Astrocyte (in vitro differentiated cells and primary cell): ENCODE data around the gene THOC6. TPM values are rescaled to one million over a fixed set of nuclear protein-coding genes. Genes with fewer than 3 reads are reported as not detected.

Experiments used
- DNase-seq: peaks from one replicate; pipeline ENCODE4 v3.0.0-alpha.2; 2010; ENCODE audit warnings: low read depth
- FAIRE-seq: peaks from 2 replicates; lab custom pipeline; 2011; peaks lifted over from hg19 to GRCh38; lab: Jason Lieb, UNC
- H2AFZ ChIP-seq: 2 replicates; pipeline ENCODE4 v1.6.0; 2012; ENCODE audit warnings: low read depth, low read length, inconsistent platforms
- H3K27ac ChIP-seq: 2 replicates; pipeline ENCODE4 v1.5.1; 2011; ENCODE audit warnings: low read depth, low read length, inconsistent platforms
- H3K27me3 ChIP-seq: 2 replicates; pipeline ENCODE4 v1.6.0; 2011; ENCODE audit warnings: low read length, inconsistent platforms; ENCODE audit not compliant: insufficient read depth
- H3K36me3 ChIP-seq: 2 replicates; pipeline ENCODE4 v1.5.1; 2011; ENCODE audit warnings: low read length, inconsistent platforms; ENCODE audit not compliant: insufficient read depth
- H3K4me1 ChIP-seq: 2 replicates; pipeline ENCODE4 v1.5.1; 2011; ENCODE audit warnings: low read length, inconsistent platforms; ENCODE audit not compliant: insufficient read depth
- H3K4me2 ChIP-seq: 2 replicates; pipeline ENCODE4 v1.6.0; 2012; ENCODE audit warnings: low read length, inconsistent platforms
- H3K4me3 ChIP-seq: 2 replicates; pipeline ENCODE4 v1.5.1; 2011; ENCODE audit warnings: low read depth, mild to moderate bottlenecking, low read length, inconsistent platforms; ENCODE audit not compliant: insufficient read depth
- H3K79me2 ChIP-seq: 2 replicates; pipeline ENCODE4 v1.6.0; 2012; ENCODE audit warnings: mild to moderate bottlenecking, low read length, inconsistent platforms; ENCODE audit not compliant: insufficient read depth
- H3K9ac ChIP-seq: 2 replicates; pipeline ENCODE4 v1.6.0; 2012; ENCODE audit warnings: mild to moderate bottlenecking, low read length, inconsistent platforms
- H3K9me3 ChIP-seq: 2 replicates; pipeline ENCODE4 v1.5.1; 2012; ENCODE audit warnings: low read depth, mild to moderate bottlenecking, low read length, inconsistent platforms; ENCODE audit not compliant: insufficient read depth
- H4K20me1 ChIP-seq: 2 replicates; pipeline ENCODE4 v1.6.0; 2012; ENCODE audit warnings: low read length, inconsistent platforms; ENCODE audit not compliant: insufficient read depth
- H3K27ac Mint-ChIP-seq: one replicate; pipeline ENCODE4 v1.8.0; 2021; ENCODE audit warnings: mild to moderate bottlenecking, mixed read lengths; ENCODE audit not compliant: unreplicated experiment
- H3K27me3 Mint-ChIP-seq: one replicate; pipeline ENCODE4 v1.8.0; 2021; ENCODE audit warnings: low read depth, mixed read lengths; ENCODE audit not compliant: unreplicated experiment
- H3K36me3 Mint-ChIP-seq: one replicate; pipeline ENCODE4 v1.8.0; 2021; ENCODE audit warnings: low read depth, mixed read lengths; ENCODE audit not compliant: unreplicated experiment
- H3K4me1 Mint-ChIP-seq: one replicate; pipeline ENCODE4 v1.8.0; 2021; ENCODE audit warnings: low read depth, mixed read lengths; ENCODE audit not compliant: unreplicated experiment
- H3K4me3 Mint-ChIP-seq: one replicate; pipeline ENCODE4 v1.8.0; 2021; ENCODE audit warnings: mild to moderate bottlenecking, moderate library complexity, mixed read lengths; ENCODE audit not compliant: unreplicated experiment
- H3K9me3 Mint-ChIP-seq: one replicate; pipeline ENCODE4 v1.8.0; 2021; ENCODE audit warnings: mild to moderate bottlenecking, mixed read lengths; ENCODE audit not compliant: unreplicated experiment
- CTCF ChIP-seq: IDR thresholded peaks from 2 replicates; pipeline ENCODE4 v1.5.1; 2011; ENCODE audit warnings: low read depth, mild to moderate bottlenecking, inconsistent platforms, low read length, moderate library complexity; ENCODE audit not compliant: insufficient read depth
- EZH2 ChIP-seq: IDR thresholded peaks from 2 replicates; pipeline ENCODE4 v1.6.1; 2012; ENCODE audit warnings: mild to moderate bottlenecking, low read length, inconsistent platforms; ENCODE audit not compliant: insufficient read depth
- total RNA-seq: library from RNA; stranded (reverse); gene quantifications from 2 replicates; pipeline ENCODE4 v1.2.1, GENCODE V29; 2021

Gene THOC6
- total RNA-seq, 1 donor from 2014 or later: 22.3 TPM

GRCh38 chr16:3045758-3046640, 22.2 kb downstream of the THOC6 start, which contains the start of gene MMP25:
Gene MMP25 (plus strand): TSS chr16:3046561. CDS start chr16:3046918, 357 bp downstream.
- Mint-ChIP-seq H3K9me3 (no peaks in the 10 kb centered on the region), H3K4me3 (peak within 1 kb of the TSS; percentile 82), H3K27me3 (peaks cover 34% of the 10 kb centered on the region), H3K36me3 (no peaks in the 10 kb centered on the region), H3K27ac (no peak within 1 kb of the TSS), H3K4me1 (no peaks in the 10 kb centered on the region)
- peaks cover 20% of the 10 kb centered on the region for H3K27me3 ChIP-seq
- peak within 1 kb of the TSS; percentile 48 for H3K4me3 ChIP-seq
- H3K9me3 ChIP-seq: no peaks in the 10 kb centered on the region
- TF ChIP-seq CTCF: no peak
- TF ChIP-seq EZH2: peak; percentile 31
- peak within 1 kb of the TSS; percentile 46 for H3K9ac ChIP-seq
- H3K4me2 ChIP-seq: peak within 1 kb of the TSS; percentile 84
- no peak within 1 kb of the TSS for H3K27ac ChIP-seq
- H3K4me1 ChIP-seq: peaks cover 8% of the 10 kb centered on the region
- no peaks in the 10 kb centered on the region for H3K36me3 ChIP-seq
- FAIRE-seq (no peak), DNase-seq (no peak)
- H2AFZ ChIP-seq: peak within 1 kb of the TSS; percentile 79
- no peaks in the 10 kb centered on the region for H3K79me2 ChIP-seq
- H4K20me1 ChIP-seq: no peaks in the 10 kb centered on the region

GRCh38 chr16:3046641-3047386, 23.0 kb downstream of the THOC6 start:
- peak overlapping the region; percentile 84 for H3K4me2 ChIP-seq

More at GRCh38 chr16:3046641-3047386, 23.0 kb downstream of the THOC6 start:
- FAIRE-seq (no peak), DNase-seq (no peak)
- Mint-ChIP-seq H3K27me3 (peaks cover 37% of the 10 kb centered on the region), H3K4me1 (no peaks in the 10 kb centered on the region), H3K9me3 (no peaks in the 10 kb centered on the region), H3K36me3 (no peaks in the 10 kb centered on the region), H3K4me3 (peak overlapping the region; percentile 50), H3K27ac (no peak overlapping the region)
- H3K4me3 ChIP-seq: no peak overlapping the region
- H3K27me3 ChIP-seq: peaks cover 20% of the 10 kb centered on the region
- H2AFZ ChIP-seq: no peak overlapping the region
- H3K27ac ChIP-seq: no peak overlapping the region
- H3K4me1 ChIP-seq: peaks cover 8% of the 10 kb centered on the region
- TF ChIP-seq CTCF (no peak), EZH2 (peak; percentile 93)
- H3K9ac ChIP-seq: no peak overlapping the region
- H3K36me3 ChIP-seq: no peaks in the 10 kb centered on the region
- H3K79me2 ChIP-seq: no peaks in the 10 kb centered on the region
- no peaks in the 10 kb centered on the region for H4K20me1 ChIP-seq
- no peaks in the 10 kb centered on the region for H3K9me3 ChIP-seq
